Limb (tissue), 2 donors: Measurements from ENCODE around the gene LY6G5C.

Source experiments
- DNase-seq, 2 donors: peaks; one replicate each; pipeline ENCODE4 v3.0.0-alpha.2; 2016; ENCODE audit errors: extremely low spot score in 2 of 2

Gene LY6G5C

GRCh38 chr6:31663126-31663960 is 17.5 kb downstream of the LY6G5C start:
- DNase-seq, result no peak

GRCh38 chr6:31662124-31662723 is 18.6 kb downstream of the LY6G5C start:
- no peak for DNase-seq

GRCh38 chr6:31661262-31662123 is 19.4 kb downstream of the LY6G5C start:
- DNase-seq, result no peak

- peak; percentile 89 to 90 for DNase-seq
These were observed 20.2 kb downstream of the LY6G5C start, which contains the start of gene C6orf47 for GRCh38 chr6:31660381-31661261. C6orf47 (minus strand) TSS chr6:31660778; CDS start chr6:31659947, 831 bp downstream.

- DNase-seq, result no peak
These were observed 21.1 kb downstream of the LY6G5C start for GRCh38 chr6:31659649-31660380.

- no peak for DNase-seq
These were observed 21.8 kb downstream of the LY6G5C start for GRCh38 chr6:31658983-31659648.

GRCh38 chr6:31658158-31658688 is 22.6 kb downstream of the LY6G5C start:
- DNase-seq, result no peak

GRCh38 chr6:31657406-31658157 is 23.3 kb downstream of the LY6G5C start:
- no peak for DNase-seq

GRCh38 chr6:31655349-31656237 is 25.3 kb downstream of the LY6G5C start, which contains the start of gene APOM:
APOM (plus strand) TSS chr6:31655894; CDS start chr6:31655967, 73 bp downstream.
- DNase-seq, result no peak

- DNase-seq, result no peak
These were observed 26.1 kb downstream of the LY6G5C start for GRCh38 chr6:31654574-31655348.

GRCh38 chr6:31652925-31653724 is 27.7 kb downstream of the LY6G5C start:
- DNase-seq, result no peak

- DNase-seq, result peak in 1 of 2 donors; percentile 58
These were observed 29.2 kb downstream of the LY6G5C start for GRCh38 chr6:31651602-31652191.

- no peak for DNase-seq
These were observed 35.5 kb downstream of the LY6G5C start for GRCh38 chr6:31645325-31645724.

GRCh38 chr6:31643818-31644454 is 36.9 kb downstream of the LY6G5C start:
- no peak for DNase-seq
